Activated naive CD4-positive, alpha-beta T cell treated with Interleukin-2 at 50 U/mL for 16 hours (primary cell): Measurements from ENCODE around the gene DNAJC18.
"Not testable (repeated sequence)": the region's sequence is repeated elsewhere in the genome, so short reads cannot be mapped to it uniquely, and the experiment has no call there.

Experiments
- DNase-seq: peaks from one replicate; pipeline ENCODE4 v3.0.0-alpha.2; 2020

The DNAJC18 gene

DNA sequence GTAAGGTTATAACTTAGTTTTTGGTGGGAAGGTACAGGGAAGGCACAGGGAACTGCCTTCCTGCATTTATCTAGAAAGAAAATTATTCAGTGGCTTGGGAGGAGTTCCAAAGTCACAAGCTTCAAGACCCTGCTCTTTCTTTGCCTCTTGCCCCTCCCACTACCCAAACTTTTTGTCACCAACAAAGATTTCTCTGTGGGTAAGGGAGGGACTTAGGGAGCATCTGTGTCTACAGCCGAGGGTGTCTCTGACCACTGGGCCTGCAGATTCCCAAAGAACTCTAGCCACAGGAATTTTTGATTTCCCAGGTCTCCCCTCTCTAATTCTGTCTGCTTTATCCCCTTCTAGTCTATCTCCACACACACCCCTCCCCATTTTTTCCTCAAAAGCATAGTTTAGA, 21.1 kb upstream of the DNAJC18 start:
- no peak for DNase-seq

DNA sequence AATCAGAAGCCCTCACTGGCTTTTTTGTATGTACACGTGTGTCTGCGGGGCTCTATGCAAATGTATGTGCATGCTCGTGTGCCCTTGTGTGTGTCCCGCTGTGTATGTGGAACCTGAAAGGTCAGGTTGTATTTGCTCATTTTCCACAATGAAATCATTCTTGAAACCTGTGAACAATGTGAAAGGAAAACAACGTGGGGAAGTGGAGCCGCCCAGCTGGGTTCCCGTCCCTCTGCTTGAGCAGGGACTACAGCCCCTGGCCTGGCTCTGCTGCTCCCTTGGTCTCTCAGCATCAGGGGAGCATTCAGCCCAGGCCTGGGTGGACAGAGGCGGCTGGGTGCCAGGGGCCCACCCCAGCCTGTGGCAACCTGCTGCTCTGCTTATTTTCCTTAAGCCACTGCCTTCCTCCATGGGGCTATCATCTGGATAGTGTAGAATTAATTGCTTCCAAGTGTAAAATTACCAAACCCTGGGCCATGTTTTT, 20.2 kb upstream of the DNAJC18 start:
- peak; percentile 53 for DNase-seq

DNA sequence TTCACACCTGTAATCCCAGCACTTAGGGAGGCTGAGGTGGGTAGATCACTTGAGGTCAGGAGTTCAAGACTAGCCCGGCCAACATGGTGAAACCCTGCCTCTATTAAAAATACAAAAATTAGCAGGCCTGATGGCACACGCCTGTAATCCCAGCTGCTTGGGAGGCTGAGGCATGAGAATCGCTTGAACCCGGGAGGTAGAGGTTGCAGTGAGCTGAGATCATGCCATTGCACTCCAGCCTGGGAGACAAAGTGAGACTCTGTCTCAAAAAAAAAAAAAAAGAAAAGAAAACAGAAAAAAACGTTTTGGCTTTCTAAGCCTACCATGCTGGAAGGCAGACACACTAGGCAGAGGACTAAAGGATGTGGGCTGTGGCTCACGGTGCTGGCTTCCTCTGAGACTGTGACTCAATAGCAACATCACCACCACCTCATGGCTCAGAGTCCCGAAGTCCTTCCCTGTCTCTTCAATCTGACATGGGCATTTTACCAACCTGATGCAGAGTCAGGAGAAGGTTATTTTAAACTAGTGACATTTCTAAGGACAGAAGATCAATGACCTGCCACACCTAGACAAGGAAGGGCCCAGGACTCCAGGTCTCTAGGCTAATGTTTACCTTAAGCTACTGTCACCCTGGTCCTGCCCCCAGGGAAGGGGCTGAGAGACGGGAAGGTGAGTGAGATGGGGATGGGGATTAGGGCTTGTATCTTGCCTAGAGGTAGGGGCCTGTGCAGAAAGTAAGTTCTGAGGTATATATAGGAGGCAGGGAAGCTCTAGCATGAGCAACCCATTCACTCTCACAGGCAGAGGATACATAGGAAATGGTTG, 19.5 kb upstream of the DNAJC18 start:
- DNase-seq, result peak; percentile 78

DNA sequence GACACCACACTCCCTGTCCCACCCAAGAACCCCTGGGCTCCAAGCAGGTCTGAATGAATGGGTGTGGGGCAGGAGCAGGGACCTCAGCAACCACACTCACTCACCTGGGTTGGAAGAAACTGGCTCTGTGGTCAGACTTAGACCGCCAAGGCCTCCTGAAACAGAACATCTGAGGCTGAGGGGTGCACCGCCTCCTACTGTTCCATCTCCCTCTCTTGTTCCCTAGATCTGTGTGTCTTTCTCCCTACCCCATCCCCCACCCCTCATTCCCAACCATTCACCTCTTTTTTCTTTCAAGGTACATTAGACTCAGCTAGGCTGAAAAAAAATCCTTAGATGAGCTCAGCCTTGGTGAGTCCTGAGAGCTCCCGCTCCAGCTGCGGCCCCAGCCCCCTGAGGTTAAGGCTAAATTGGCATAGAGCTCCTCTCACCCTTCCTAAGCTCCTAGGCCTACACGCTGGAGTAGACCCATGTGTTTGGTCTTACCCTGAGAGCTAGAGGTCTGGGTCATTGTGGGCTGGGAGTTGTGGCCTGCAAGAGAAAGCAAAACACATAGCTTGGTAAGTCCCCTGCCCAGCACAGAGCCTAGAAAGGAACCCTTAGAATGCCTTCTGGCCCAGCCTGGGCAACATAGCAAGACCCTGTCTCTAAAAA, 18.5 kb upstream of the DNAJC18 start:
- DNase-seq, result no peak

DNA sequence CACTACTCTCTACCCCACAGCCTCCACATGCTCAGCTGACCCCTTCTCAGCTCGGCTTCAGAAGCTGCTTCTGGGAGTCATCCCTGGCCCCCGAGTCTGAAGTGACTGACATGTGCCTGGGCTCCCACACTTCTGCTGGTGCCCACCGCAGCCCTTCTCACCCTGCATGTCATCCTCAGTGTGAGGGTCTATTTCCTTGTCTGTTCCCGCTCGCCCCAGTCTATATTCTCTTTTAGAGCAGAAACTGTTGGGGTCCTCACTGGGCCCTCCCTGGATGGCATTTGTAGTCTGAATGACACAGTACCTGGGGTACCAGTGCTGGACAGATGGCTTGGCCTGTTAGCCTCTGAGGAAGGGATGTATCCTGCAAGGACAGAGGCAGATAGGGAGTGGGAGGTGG, 17.9 kb upstream of the DNAJC18 start:
- DNase-seq, result no peak

DNA sequence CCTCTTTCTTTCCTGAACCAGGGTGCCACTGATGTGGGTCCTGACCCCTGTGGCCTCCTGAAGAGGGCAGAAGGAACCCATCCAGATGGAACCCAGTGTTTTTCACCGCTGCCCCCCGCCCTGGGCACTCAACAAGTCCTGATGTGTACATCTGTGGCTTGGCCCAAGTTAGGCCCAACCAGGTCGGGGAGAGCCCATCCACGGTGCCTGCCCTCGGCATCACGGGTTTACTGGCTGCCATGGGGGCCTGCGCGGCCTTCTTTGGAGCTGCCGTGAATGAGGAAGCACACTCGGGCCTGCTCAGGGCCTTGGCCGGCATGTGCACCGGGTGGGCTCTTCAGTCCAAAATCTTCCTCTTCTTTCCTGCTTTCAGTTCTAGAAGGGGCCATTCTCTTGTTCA, 17.5 kb upstream of the DNAJC18 start:
- DNase-seq, result no peak

DNA sequence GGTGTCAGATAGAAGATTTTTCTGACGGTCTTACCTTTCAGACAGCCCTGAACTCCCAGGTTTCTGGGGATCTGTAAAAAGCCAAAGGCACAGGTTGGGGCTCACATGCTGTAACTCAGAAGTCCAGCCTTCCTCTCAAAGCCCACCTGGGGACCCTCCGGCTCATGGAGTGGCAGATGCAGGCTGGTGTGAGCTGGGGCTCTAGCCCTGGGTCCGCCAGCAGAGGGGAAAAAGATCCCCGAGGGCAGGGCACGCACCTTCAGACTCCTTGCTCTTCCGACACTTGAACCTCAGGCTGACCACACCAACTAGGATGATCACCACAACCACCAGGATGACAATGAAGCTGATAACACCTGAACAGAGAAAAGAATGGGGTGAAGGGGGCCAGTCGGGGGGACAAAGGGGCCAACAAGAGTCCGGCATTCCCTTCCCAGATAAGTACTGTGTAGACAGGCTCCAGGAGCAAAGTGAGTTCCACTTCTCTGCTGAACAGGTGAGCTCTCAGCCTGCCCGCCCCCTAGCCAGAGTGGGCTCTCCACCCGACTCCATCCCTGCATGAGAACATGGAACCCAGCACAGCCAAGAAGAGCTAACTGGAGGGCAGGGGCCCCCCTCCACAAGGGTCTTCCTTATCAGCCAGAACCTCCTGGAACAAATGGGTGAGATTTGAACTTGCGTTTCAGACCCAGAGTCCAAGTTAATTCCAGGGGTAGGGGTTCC, 15.4 kb upstream of the DNAJC18 start:
- no peak for DNase-seq

DNA sequence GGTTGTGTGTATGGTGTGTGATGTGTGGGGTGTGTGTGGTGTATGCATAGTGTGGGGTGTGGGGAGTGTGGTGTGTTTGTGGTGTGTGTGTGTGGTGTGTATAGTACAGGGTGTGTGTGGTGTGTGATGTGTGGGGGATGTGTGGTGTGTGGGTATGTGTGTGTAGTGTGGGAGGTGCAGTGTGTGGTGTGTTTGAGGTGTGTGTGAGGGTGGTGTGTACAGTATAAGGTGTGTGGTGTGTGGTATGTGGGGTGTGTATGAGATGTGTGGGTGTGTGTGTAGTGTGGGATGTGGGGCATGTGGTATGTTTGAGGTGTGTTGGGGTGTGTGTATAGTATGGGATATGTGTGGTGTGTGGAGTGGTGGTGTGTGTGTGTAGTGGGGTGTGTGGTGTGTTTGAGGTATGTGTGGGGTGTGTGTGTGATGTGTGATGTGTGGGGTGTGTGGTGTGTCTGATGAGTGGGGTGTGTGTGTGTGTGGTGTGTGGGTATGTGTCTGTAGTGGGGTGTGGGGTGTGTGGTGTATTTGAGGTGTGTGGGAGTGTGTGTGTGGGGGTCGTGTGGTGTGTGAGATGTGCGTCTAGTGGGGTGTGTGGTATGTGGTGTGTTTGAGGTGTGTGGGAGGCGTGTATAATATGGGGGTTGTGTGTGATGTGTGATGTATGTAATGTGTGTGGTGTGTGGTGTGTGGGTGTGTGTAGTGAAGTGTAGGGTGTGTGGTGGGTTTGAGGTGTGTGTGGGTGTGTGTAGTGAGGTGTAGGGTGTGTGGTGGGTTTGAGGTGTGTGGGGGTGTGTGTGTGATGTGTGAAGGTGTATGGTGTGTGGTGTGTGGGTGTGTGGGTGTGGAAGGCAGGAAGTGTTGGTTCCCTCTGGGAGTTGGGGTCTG, 14.6 kb upstream of the DNAJC18 start:
- DNase-seq, result no peak

DNA sequence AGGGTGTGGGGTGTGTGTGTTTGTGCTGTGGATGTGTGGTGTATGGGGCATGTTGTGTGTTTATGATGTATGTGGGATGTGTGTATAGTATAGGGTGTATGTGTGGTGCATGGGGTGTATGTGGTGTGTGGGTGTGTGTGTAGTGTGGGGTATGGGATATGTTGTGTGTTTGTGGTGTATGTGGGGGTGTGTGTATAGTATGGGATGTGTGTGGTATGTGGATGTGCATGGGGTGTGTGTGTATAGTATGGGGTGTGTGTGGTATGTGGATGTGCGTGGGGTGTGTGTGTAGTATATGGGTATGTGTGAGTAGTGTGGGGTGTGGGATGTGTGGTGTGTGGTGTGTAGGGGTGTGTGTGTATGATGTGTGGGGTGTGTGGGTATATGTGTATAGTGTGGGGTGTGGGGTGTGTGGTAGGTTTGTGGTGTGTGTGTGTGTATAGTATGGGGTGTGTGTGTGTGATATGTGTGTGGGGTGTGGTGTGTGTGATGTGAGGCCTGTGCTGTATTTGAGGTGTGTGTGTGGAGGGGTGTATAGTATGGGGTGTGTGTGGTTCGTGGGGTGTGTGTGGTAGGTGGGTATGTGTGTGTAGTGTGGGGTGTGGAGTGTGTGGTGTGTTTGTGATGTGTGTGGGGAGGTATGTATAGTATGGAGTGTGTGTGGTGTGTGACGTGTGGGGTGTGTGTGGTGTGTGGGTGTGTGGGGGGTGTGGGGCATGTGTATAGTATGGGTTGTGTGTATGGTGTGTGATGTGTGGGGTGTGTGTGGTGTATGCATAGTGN, 12.7 kb upstream of the DNAJC18 start:
- no peak for DNase-seq

DNA sequence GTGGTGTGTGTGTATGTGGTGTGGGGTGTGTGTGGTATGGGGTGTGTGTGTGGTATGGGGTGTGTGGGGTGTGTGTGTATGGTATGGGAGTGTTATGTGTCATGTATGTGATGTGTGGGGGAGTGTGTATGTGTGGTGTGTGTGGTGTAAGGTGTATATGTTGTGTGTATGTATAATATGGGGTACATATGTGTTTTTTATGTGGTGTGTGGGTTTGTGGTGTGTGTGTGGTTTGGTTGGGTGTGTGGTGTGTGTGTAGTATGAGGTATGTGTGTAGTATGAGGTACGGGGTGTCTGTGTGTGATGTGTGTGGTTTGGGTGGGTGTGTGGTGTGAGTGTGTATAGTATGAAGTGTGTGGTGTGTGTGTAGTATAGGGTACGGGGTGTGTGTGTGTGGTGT, 11.9 kb upstream of the DNAJC18 start:
- DNase-seq, result no peak

DNA sequence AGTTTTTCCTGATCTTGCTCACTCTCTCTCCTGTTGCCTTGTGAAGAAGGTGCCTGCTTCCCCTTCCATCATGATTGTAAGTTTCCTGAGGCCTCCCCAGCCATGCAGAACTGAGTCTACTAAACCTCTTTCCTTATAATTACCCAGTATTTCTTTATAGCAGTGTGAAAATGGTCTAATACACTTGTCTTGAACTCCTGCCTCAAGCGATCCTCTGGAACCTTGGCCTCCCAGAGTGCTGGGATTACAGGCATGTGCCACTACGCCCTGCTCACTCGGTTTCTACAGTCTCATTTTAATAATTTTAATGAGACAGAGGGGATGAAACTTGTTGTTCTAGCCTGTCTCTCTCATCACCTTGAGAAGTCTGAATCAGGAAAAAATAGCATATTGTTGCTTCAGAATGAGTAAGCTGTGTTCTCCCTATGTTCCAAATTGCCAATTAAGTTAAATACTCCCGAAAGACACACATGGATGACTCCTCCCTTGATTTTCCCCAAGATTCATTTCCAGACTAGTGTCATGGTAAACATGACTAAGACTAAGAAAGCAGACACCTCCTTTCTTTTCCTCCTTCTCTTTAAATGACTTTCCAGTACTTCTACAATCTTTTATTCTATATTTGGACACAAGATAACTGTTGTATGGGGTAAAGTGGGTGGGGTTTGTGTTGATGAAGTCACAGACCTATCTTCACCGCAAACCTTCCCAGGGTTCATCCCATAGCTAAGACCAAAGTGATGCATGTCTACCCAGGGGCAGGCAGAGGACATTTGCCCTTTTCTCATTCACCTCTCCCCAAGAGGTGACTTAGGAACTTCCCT, 7.8 kb upstream of the DNAJC18 start:
- peak; percentile 38 for DNase-seq

DNA sequence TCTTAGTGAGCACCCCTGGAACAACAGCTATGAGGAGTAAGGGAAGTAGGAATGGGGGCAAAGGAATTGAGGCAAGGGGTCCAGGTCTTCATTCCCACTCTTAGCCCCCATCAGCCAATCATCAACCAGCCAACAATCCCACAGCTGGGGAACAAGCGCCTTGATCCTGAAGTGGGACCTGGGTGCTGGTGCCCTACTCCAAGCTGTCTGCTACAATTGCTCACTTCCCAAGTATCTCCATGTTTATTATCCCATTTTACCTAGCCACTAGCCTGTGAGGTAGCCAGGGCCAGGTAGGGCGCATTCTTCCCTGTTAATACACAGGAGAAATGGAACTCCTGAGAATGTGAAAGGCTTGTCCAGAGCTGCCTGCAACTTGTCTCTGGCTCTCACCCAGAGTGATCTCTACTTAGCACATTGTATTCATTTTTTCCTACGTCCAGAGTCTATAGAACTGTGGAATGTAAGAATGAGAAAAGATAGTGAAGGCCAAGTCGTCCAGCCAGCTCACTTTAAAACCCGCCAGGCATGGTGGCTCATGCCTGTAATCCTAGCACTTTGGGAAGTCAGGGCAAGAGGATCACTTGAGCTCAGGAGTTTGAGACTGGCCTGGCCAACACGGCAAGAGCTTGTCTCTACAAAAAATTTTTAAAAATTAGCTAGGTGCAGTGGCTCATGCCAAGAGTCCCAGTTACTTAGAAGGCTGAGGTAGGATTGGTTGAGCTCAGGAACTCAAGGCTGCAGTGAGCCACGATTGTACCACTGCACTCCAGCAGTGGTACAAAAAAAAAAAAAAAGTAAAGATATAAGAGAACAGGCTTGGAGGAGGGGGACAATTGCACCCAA, 6.2 kb upstream of the DNAJC18 start:
- DNase-seq, result no peak

DNA sequence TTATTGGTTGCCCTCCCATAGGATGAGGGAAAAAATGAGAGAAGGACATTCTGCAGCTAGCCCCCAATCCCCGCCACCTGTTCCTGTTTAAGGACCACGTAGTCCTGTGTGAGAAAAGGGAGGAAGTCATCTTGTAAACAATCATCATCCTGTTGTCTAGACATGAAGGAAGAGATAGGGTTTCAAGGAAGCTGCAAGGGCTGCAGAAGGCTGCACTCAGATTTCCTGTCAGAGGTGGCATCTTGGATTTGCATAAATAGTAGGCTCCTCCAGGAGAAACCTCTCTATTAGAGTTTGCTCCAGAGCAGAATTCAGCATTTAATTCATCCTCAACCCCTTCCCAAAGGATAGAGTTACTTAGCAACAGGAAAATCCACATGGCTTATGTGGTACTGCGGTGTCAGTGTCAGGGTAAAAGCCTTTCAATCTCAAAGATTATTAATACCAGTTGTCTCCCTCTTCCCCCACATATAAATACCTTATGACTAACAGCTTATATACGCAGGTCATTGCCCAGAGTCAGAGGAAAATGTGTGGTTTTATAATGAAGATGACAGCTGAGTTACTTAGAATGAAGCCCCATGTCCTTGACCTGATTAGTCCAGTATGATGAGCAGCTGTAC, 4.6 kb upstream of the DNAJC18 start:
- no peak for DNase-seq

DNA sequence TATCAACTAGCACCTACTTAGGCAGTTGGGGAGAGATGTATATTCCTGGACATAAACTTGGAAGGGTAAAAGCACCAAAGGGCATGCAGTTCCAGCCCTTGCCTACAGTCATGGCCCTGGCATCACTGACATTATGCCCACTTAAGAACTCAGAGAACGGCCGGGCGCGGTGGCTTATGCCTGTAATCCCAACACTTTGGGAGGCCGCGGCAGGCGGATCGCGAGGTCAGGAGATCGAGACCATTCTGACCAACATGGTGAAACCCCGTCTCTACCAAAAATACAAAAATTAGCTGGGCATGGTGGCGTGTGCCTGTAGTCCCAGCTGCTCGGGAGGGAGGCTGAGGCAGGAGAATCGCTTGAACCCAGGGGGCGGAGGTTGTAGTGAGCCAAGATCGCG, 1.1 kb upstream of the DNAJC18 start:
- DNase-seq, result not testable (repeated sequence)

DNA sequence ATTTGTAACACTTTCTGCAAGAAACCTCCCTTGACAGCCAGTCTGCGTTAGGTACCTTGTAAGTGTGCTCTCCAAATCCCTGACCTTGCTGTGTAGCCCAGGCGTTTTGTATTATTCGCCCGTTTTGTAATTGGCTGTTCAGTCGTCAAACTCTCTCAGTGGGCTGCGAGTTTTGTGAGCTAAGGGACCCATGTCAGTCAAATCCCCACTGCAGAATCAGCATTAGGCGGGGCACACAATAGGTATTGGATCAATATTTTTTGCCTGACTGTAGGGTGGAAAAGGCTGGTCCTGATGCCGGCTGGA, 665 bp downstream of the DNAJC18 start:
- no peak for DNase-seq

DNA sequence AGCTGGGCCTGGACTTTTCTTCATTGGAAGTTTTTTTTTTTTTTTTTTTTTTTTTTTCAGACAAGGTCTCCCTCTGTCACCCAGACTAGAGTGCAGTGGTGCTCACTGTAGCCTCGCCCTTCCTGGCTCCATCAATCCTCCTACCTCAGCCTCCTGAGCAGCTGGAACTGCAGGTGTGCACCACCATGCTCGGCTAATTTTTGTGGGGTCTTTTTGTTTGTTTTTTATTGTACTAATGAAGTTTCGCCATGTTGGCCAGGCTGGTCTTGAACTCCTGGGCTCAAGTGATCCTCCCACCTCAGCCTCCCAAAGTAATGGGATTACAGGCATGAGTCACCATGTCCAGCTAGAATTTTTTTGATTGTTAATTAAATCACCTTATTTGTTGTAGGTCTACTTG, 3.6 kb downstream of the DNAJC18 start:
- DNase-seq, result no peak

DNA sequence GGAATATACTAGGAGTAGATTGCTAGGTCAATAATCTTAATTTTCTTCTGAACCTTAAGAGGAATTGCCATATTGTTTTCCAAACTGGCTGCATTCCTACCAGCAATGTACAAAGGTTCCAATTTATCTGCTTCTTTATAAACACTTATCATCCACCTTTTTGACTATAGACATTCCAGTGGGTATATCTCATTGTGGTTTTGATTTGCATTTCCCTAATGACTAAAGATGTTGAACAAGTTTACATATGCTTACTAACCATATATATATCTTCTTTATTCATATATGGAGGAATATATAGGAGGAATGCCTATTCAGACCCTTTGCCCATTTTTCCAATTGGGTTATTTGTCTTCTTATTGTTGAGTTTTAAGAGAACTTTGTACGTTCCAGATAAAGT, 7.6 kb downstream of the DNAJC18 start:
- DNase-seq, result no peak

DNA sequence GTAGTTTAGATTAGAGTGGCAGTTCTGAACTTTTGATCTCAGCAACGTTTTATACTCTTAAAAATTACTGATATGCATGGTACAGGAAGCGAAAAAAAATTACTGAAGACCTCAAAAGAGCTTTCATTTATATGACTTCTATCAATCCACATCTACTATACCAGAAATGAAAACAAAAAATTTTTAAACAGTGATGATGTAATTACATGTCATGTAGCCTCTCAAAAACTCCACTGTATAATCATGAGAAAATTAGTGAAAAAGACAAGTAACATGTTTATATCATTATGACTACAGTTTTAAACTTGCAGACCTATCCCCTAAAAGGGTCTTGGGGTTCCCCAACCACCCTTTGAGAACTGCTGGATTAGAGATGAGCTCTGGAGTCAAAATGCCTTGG, 9.3 kb downstream of the DNAJC18 start:
- no peak for DNase-seq

DNA sequence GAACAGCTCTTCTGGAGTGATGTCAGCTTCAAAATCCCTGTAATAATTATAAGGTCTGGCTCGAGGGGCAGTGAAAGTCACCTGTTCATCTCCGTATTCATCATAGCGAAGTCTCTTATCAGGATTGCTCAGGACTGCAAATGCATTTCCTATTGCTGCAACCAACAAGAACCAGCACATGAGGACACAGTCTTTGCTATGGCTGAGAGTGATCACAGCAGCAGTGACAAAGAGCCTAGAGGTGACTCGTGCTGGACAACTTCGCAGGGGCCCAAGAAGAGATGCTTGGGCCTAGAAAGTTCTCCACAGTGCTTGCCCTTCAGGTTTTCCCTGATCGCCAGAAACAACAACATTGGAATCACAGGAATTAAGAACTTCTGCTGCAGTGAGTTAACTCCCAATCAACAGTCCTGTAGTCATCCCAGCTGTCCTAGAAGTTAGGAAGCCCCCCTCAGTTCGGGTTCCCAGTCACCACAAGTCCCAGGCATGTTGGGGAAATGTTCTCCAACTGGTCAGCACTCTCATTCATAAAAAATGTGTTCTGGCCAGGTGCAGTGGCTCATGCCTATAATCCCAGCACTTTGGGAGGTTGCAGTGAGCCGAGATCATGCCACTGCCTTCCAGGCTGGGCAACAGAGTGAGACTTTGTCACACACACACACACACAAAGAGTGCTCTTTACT, 13.0 kb downstream of the DNAJC18 start:
- DNase-seq, result no peak
